Measurements from ENCODE around the gene SPTLC2.
"Not testable (repeated sequence)": the region's sequence is repeated elsewhere in the genome, so short reads cannot be mapped to it uniquely, and the experiment has no call there.

The SPTLC2 gene

DNA sequence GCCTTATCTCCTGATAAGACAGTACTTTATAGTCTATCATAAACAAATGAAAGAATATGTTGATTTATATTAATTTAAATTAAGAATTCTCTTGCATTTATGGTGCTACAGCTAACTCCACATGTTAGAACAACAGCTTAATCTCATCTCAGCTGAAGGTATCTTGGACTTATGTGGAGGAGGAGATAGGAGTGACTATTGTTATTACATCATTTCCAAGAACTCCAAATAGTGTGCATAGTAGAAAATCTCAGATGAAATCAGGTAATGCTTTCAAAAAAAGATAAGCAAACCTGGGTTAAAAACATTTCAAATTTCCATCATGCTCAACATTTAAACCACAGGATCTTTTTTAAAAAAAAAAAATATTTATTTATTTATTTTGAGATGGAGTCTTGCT lies 86.5 kb downstream of the SPTLC2 start:
- no peak for DNase-seq (ENCODE audit: low read depth)
- H3K4me3 ChIP-seq (ENCODE audit: low read depth, low read length) = no peak overlapping the region
- TF ChIP-seq POLR2A (IDR thresholded peaks at IDR 0.05; ENCODE audit: extremely low read depth, insufficient read length) = no peak
- no peak for TF ChIP-seq CTCF (IDR thresholded peaks at IDR 0.05; ENCODE audit: low read depth, low read length)
- TF ChIP-seq MYC (IDR thresholded peaks at IDR 0.05; ENCODE audit: low read depth, low read length) = no peak
- TF ChIP-seq MAX (IDR thresholded peaks at IDR 0.05; ENCODE audit: low read depth, low read length) = no peak

DNA sequence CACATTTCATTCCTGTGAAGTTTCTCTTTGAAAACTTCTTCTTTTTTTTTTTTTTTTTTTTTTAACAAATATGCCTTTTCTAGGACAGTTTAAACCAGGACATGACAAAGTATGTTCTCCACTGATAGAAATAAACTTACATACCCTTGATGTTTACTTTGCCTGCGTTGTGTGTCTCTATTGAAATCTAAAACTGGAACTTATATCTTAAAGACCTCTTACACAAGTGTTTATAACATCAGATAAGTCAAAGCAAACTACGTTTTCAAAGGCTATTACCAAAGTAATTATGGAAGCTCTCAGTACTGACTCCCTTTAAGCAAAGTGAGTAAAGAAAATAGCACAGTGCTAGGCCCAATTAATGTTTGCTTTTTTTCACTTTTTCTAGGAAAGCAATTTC lies 87.2 kb downstream of the SPTLC2 start:
- TF ChIP-seq MYC (IDR thresholded peaks at IDR 0.05; ENCODE audit: low read depth, low read length) = no peak
- TF ChIP-seq MAX (IDR thresholded peaks at IDR 0.05; ENCODE audit: low read depth, low read length) = no peak
- TF ChIP-seq CTCF (IDR thresholded peaks at IDR 0.05; ENCODE audit: low read depth, low read length) = no peak
- no peak for TF ChIP-seq POLR2A (IDR thresholded peaks at IDR 0.05; ENCODE audit: extremely low read depth, insufficient read length)
- no peak overlapping the region for H3K4me3 ChIP-seq (ENCODE audit: low read depth, low read length)
- no peak for DNase-seq (ENCODE audit: low read depth)

DNA sequence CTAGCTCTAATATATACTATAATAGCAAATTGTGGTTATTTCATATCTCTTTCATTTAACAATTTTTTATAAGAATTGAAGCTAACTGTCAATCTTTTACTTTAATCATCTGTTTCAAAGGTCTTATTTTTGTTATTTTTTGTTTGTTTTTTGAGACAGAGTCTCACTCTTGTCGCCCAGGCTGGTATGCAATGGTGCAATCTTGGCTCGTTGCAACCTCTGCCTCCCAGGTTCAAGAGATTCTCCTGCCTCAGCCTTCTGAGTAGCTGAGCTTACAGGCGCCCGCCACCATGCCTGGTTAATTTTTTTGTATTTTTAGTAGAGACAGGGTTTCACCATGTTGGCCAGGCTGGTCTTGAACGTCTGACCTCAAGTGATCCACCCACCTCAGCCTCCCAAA lies 87.7 kb downstream of the SPTLC2 start:
- DNase-seq (ENCODE audit: low read depth); H3K4me3 ChIP-seq (ENCODE audit: low read depth, low read length): not testable (repeated sequence)

DNA sequence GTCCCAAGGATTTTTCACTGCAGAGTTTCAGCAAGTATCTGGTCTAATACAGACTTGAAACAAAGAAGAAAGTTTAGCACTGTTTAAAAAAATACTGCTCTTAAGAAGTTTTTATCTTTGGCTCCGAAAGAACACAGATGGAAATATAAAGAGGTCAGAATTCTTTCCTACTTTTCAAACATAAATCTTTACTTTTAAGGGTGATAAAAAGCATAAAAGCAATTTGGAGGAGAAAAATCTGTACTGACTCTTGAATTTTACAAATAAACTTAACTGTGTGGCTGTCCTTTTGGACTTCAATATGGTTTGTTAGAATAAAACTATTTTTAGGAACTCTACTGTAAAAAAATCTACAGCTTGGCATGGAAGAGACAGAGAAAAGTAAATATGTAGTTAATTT lies 90.2 kb downstream of the SPTLC2 start:
- no peak overlapping the region for H3K4me3 ChIP-seq (ENCODE audit: low read depth, low read length)
- DNase-seq (ENCODE audit: low read depth) = no peak
- TF ChIP-seq MAX (IDR thresholded peaks at IDR 0.05; ENCODE audit: low read depth, low read length) (no peak), CTCF (IDR thresholded peaks at IDR 0.05; ENCODE audit: low read depth, low read length) (no peak), POLR2A (IDR thresholded peaks at IDR 0.05; ENCODE audit: extremely low read depth, insufficient read length) (no peak), MYC (IDR thresholded peaks at IDR 0.05; ENCODE audit: low read depth, low read length) (no peak)

- TF ChIP-seq CTCF (IDR thresholded peaks at IDR 0.05; ENCODE audit: low read depth, low read length) (no peak), MYC (IDR thresholded peaks at IDR 0.05; ENCODE audit: low read depth, low read length) (no peak), MAX (IDR thresholded peaks at IDR 0.05; ENCODE audit: low read depth, low read length) (no peak)
- no peak for DNase-seq (ENCODE audit: low read depth)
Measured at GRCh38 chr14:77524536-77524935, 91.9 kb downstream of the SPTLC2 start.

DNA sequence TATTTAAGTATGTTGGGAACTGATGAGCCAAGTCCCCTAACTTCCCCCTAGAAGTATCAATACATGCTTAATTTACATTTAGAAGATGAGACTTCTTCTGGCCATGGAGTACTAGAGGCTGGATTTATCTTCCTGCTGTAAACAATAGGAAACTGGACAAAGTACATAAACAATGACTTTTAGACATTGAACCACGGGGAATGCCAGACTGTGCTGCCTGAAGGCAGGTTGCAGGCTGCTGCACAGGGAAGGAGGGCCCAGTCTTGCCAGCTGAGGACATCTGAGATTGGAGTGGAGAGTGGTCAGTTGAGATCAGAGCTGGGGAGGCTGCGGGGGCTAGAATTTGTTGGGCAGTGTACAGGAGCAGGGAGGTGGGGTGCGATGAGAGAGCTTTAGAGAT lies 93.3 kb downstream of the SPTLC2 start:
- DNase-seq (ENCODE audit: low read depth) = no peak
- H3K4me3 ChIP-seq (ENCODE audit: low read depth, low read length) = no peak overlapping the region
- TF ChIP-seq MYC (IDR thresholded peaks at IDR 0.05; ENCODE audit: low read depth, low read length) (no peak), POLR2A (IDR thresholded peaks at IDR 0.05; ENCODE audit: extremely low read depth, insufficient read length) (no peak)

More at GRCh38 chr14:77524536-77524935, 91.9 kb downstream of the SPTLC2 start:
- no peak overlapping the region for H3K4me3 ChIP-seq (ENCODE audit: low read depth, low read length)

GRCh38 chr14:77520555-77520954 lies 95.9 kb downstream of the SPTLC2 start:
- H3K4me3 ChIP-seq (ENCODE audit: low read depth, low read length) = no peak overlapping the region
- TF ChIP-seq MAX (IDR thresholded peaks at IDR 0.05; ENCODE audit: low read depth, low read length) = no peak
- TF ChIP-seq CTCF (IDR thresholded peaks at IDR 0.05; ENCODE audit: low read depth, low read length) = no peak
- no peak for TF ChIP-seq POLR2A (IDR thresholded peaks at IDR 0.05; ENCODE audit: extremely low read depth, insufficient read length)
- no peak for TF ChIP-seq MYC (IDR thresholded peaks at IDR 0.05; ENCODE audit: low read depth, low read length)
- no peak for DNase-seq (ENCODE audit: low read depth)
